HUES48 (cell line): ENCODE data around the gene TBC1D10A.

Source experiments
- H3K27ac ChIP-seq: one replicate; pipeline ENCODE4 v1.7.0; 2013; ENCODE audit warnings: low read depth, low read length, inconsistent platforms
- H3K27me3 ChIP-seq: 2 replicates; pipeline ENCODE4 v1.6.1; 2013; ENCODE audit warnings: mild to moderate bottlenecking, low read length; ENCODE audit not compliant: control insufficient read depth, insufficient read depth
- H3K36me3 ChIP-seq: 2 replicates; pipeline ENCODE4 v1.6.1; 2013; ENCODE audit warnings: low read length; ENCODE audit not compliant: control insufficient read depth, insufficient read depth
- H3K4me1 ChIP-seq: 2 replicates; pipeline ENCODE4 v1.6.1; 2013; ENCODE audit warnings: mild to moderate bottlenecking, low read length; ENCODE audit not compliant: control insufficient read depth, insufficient read depth
- H3K4me3 ChIP-seq: 2 replicates; pipeline ENCODE4 v1.5.1; 2013; ENCODE audit warnings: mild to moderate bottlenecking, low read depth, low read length
- H3K9ac ChIP-seq: 2 replicates; pipeline ENCODE4 v1.6.1; 2013; ENCODE audit warnings: mild to moderate bottlenecking, low read depth, low read length, moderate library complexity
- H3K9me3 ChIP-seq: 2 replicates; pipeline ENCODE4 v1.6.1; 2013; ENCODE audit warnings: low read length; ENCODE audit not compliant: control insufficient read depth, insufficient read depth

The TBC1D10A gene, protein sequence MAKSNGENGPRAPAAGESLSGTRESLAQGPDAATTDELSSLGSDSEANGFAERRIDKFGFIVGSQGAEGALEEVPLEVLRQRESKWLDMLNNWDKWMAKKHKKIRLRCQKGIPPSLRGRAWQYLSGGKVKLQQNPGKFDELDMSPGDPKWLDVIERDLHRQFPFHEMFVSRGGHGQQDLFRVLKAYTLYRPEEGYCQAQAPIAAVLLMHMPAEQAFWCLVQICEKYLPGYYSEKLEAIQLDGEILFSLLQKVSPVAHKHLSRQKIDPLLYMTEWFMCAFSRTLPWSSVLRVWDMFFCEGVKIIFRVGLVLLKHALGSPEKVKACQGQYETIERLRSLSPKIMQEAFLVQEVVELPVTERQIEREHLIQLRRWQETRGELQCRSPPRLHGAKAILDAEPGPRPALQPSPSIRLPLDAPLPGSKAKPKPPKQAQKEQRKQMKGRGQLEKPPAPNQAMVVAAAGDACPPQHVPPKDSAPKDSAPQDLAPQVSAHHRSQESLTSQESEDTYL

DNA sequence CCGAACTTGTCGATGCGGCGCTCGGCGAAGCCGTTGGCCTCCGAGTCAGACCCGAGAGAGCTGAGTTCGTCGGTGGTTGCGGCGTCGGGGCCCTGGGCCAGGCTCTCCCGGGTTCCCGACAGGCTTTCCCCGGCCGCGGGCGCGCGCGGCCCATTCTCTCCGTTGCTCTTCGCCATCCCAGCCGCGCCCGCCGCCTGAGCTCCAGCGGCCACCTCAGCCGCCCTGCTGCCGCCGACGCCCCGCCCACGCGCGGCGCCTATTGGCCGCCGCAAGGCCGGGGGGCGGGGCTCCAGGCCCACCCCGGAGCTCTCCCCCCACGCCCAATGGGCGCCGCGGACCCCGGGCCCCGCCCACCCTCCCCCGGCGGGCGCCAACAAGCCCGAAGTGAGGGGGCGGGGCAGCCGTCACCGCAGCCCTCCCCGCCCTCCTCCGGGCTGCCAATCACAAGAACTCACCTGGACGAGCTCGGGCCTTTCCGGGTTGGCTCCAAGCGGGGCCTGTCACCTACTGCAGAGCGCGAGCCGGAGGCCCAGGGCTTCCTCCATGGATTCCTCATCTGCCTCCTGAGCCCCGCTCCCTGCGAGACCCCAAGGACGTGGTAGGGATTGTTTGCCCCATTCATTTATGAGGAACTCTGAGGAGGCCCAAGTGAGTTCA is at the start of gene TBC1D10A:
TSS of gene TBC1D10A (minus strand) at position 236 of the 657 bp plus-strand sequence. CDS start at position 176, 60 bp downstream.
- H3K9me3 ChIP-seq, result no peaks in the 10 kb centered on the region
- H3K36me3 ChIP-seq, result peaks cover 9% of the 10 kb centered on the region
- H3K27ac ChIP-seq, result peak within 1 kb of the TSS; percentile 47
- H3K4me3 ChIP-seq, result peak within 1 kb of the TSS; percentile 94
- H3K9ac ChIP-seq, result no peak within 1 kb of the TSS; the same call in 1 of the 2 replicates
- no peaks in the 10 kb centered on the region for H3K27me3 ChIP-seq
- peaks cover 15% of the 10 kb centered on the region for H3K4me1 ChIP-seq

DNA sequence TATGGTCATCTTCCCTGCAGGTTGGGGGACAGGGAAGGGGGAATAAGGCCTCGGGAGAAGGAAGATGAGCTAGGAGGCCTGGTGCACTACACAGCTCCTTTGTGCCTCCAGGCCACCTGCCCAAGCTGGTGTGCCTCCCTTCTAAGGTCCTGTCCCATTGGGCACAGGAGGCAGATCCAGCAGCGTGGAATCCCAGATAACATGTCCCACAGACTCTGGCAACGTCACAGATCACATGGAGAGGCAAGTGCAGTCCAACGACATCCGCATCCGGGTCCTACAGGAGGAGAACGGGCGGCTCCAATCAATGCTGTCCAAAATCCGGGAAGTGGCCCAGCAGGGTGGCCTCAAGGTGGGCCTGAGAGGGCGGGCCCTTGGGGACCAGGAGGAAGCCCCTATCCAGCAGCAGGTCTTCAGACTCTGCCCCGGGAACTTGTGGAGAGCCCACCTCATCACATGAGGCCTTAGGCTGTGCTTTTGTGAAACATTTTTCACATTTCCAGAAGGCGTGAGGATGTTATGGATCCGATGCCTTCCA is 48.6 kb upstream of the TBC1D10A start:
- Histone ChIP-seq H3K9ac (no peak overlapping the region), H3K4me3 (no peak overlapping the region), H3K36me3 (peaks cover 31% of the 10 kb centered on the region), H3K9me3 (no peaks in the 10 kb centered on the region), H3K27me3 (no peaks in the 10 kb centered on the region), H3K4me1 (no peaks in the 10 kb centered on the region), H3K27ac (no peak overlapping the region)

DNA sequence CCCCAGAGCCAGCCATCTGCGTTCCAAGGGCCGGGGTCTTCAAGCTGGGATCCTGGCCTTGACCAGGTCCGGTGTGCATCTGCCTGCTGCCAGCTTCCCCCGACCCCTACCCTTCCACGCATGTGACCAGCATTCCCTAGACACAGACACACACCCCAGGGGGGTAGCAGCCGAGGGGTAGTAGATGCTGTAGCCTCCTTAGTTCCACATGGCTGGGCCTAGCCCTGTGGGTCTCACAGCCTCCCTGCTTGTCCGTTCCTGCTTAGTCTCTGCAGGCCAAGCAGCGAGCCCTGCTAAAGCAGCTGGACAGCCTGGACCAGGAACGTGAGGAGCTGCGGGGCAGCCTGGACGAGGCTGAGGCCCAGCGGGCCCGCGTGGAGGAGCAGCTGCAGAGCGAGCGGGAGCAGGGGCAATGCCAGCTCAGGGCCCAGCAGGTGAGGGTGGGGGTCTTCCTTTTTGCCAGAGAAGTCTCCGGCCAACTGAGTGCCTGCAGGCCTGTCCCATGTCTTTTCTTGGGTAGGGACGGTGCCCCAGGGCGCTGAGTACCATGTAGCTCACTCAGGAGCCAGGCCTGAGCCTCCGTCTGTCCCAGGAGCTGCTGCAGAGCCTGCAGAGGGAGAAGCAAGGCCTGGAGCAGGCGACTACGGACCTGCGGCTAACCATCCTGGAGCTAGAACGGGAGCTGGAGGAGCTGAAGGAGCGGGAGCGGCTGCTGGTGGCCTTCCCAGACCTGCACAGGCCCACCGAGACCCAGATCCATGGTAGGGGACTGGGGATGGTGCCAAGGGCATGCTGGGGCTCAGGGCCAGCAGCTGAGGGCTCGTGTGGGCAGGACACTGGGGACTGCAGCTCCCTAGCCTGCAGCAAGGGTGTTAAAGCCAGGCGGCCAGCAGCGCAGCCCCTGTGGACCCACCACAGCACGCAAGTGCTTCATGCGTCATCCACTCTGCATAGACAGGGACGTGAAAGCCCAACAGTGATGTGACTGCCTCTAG is 46.9 kb upstream of the TBC1D10A start:
- Histone ChIP-seq H3K9ac (no peak overlapping the region), H3K9me3 (no peaks in the 10 kb centered on the region), H3K4me1 (no peaks in the 10 kb centered on the region), H3K36me3 (peaks cover 15% of the 10 kb centered on the region), H3K27ac (no peak overlapping the region), H3K27me3 (no peaks in the 10 kb centered on the region), H3K4me3 (no peak overlapping the region)

DNA sequence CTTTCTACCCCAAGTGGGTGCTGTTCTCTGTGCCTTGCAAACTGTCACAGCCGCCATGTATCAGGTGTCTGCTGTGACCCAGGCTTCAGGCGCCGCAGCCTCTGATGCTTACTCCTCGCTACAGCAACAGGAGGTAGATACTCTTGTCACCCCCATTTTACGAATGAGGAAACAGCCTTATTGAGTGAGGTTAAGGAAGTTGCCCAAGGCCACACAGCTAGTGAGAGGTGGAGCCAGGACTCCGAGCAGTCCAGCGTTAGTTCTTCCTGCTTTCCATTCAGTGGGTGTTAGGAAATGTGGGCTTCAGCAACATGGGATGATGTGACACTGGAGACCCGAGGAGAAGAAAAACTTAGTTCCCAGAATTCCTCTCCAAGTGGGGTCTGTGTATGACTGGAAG is 46.2 kb upstream of the TBC1D10A start:
- Histone ChIP-seq H3K9ac (no peak overlapping the region), H3K36me3 (peaks cover 12% of the 10 kb centered on the region), H3K27ac (no peak overlapping the region), H3K9me3 (no peaks in the 10 kb centered on the region), H3K27me3 (no peaks in the 10 kb centered on the region), H3K4me1 (no peaks in the 10 kb centered on the region), H3K4me3 (no peak overlapping the region)

DNA sequence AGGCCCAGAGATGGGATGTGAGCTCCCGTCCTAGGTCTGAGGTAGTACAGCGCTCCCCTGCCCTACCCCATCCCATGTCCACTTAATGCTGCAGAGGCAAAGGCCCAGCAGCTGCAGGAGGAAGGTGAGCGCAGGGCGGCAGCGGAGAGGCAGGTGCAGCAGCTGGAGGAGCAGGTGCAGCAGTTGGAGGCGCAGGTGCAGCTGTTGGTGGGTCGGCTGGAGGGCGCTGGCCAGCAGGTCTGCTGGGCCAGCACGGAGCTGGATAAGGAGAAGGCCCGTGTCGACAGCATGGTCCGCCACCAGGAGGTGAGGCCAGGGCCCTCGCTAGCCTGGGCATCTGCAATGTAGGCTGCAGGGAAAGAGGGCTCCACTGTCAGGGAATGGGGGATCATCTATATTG is 45.2 kb upstream of the TBC1D10A start:
- peaks cover 3% of the 10 kb centered on the region; the same call in 1 of the 2 replicates for H3K36me3 ChIP-seq
- H3K27me3 ChIP-seq, result no peaks in the 10 kb centered on the region
- H3K27ac ChIP-seq, result no peak overlapping the region
- H3K9me3 ChIP-seq, result no peaks in the 10 kb centered on the region
- H3K4me3 ChIP-seq, result no peak overlapping the region
- H3K9ac ChIP-seq, result no peak overlapping the region
- H3K4me1 ChIP-seq, result no peaks in the 10 kb centered on the region

DNA sequence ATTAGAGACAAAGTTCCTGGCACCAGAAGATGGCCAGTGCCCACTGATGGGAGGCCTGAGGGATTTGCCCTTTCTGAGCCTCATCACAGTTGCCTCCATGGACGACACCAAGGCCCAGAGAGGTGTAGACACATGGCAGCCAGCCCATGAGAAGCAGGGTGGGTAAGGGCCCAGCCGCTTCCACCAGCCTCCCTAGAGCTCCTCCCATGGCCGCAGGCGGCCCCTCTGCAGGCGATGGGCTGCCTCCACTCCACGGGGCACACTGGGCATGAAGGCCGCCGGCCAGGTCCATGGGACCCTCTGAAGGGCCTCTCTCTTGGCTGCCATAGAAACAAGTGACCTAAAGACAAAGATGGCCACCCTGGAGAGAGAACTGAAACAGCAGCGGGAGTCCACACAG is 44.6 kb upstream of the TBC1D10A start:
- H3K27ac ChIP-seq, result no peak overlapping the region
- no peak overlapping the region for H3K9ac ChIP-seq

DNA sequence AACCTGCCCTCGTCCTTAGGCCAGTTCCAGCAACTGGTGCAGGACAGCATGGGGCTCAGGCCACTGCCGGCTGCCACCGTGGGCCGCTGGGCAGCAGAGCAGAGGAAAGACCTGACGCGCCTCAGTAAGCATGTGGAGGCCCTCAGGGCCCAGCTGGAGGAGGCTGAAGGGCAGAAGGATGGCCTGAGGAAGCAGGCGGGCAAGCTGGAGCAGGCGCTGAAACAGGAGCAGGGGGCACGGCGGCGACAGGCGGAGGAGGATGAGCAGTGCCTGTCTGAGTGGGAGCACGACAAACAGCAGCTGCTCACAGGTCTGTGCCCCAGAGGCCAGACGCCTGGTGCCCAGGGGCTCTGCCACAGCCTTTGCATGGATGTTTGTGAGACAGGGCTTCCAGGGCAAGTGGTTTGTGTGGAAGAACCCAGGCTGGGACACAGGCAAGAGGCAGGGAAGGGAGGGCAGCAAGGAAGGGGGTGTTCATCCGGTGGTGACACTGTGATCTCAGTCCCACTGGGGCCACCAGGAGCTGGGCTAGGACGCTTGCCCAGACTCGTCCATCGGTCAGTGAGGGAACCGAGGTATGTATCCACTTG is 44.0 kb upstream of the TBC1D10A start:
- Histone ChIP-seq H3K4me3 (no peak overlapping the region), H3K27me3 (no peaks in the 10 kb centered on the region), H3K4me1 (no peaks in the 10 kb centered on the region), H3K36me3 (0 out of 2 replicates have a peak, but pooled peaks cover 4% of the 10 kb centered on the region), H3K9me3 (no peaks in the 10 kb centered on the region), H3K9ac (no peak overlapping the region), H3K27ac (no peak overlapping the region)

More for the DNA sequence above, 44.6 kb upstream of the TBC1D10A start:
- Histone ChIP-seq H3K4me3 (no peak overlapping the region), H3K27me3 (no peaks in the 10 kb centered on the region), H3K36me3 (0 out of 2 replicates have a peak, but pooled peaks cover under 1% of the 10 kb centered on the region), H3K9me3 (no peaks in the 10 kb centered on the region), H3K4me1 (no peaks in the 10 kb centered on the region)

DNA sequence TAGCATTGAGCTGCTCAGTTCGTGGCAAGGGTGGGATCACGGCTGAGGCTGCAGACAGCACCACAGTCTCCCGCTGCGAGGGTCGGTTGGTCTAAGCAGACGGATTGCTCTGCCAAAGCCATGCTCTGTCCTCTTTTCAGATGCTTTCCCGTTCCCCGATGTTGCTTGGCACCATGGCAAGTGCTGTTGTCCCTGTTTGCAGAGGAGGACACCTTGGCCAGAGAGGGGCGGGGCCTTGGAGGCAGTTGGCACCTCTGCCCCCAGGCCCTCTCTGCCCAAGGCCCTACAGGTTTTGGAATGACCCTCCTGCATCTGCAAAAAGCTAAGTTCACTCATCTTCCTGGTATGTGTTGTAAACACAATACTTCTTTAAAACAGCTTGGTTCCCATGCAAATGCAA is 41.7 kb upstream of the TBC1D10A start:
- Histone ChIP-seq H3K9ac (no peak overlapping the region), H3K27ac (no peak overlapping the region), H3K4me1 (peaks cover under 1% of the 10 kb centered on the region; the same call in 1 of the 2 replicates)

DNA sequence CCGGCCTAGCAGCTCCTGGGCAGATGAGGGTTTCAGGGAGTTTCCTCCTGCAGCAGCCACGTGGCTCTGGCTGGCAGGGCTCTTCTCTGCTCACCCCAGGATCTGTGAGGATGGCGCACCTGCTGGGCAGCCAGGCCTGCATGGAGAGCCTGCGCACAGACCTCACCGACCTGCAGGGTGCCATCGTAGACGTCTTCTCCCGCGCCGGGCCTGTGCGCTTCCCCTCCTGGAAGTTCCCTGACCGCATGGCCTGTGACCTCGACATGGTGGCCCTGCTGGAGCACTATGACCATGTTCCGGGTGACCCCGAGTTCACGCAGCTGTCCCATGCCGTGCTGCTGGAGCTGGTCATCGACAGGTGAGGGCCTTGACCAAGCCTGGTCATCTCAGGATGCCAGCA is 39.1 kb upstream of the TBC1D10A start:
- H3K4me1 ChIP-seq, result peaks cover 12% of the 10 kb centered on the region

More for the DNA sequence above, 41.7 kb upstream of the TBC1D10A start:
- Histone ChIP-seq H3K27me3 (no peaks in the 10 kb centered on the region), H3K36me3 (0 out of 2 replicates have a peak, but pooled peaks cover 4% of the 10 kb centered on the region), H3K9me3 (no peaks in the 10 kb centered on the region), H3K4me3 (no peak overlapping the region)

More for the DNA sequence above, 39.1 kb upstream of the TBC1D10A start:
- Histone ChIP-seq H3K27me3 (no peaks in the 10 kb centered on the region), H3K9me3 (no peaks in the 10 kb centered on the region), H3K36me3 (0 out of 2 replicates have a peak, but pooled peaks cover 4% of the 10 kb centered on the region), H3K27ac (no peak overlapping the region), H3K4me3 (no peak overlapping the region), H3K9ac (no peak overlapping the region)
